K562 (cell line): ENCODE data around the gene DDX54. TPM values are rescaled to one million over a fixed set of nuclear protein-coding genes. Genes with fewer than 3 reads are reported as not detected.

Source experiments
- ATAC-seq: fragments of 200-7000 bp; cut with Tn5 transposase; 3 replicates; pipeline ENCODE4 v1.9.1; 2020; ENCODE audit warnings: moderate library complexity
- BruUV-seq: library from RNA; stranded (reverse); fragments of 400-500 nt; replicated peaks from 2 replicates; lab custom pipeline; 2021; lab: Mats Ljungman, UMichigan
- CTCF ChIA-PET: fragments of 300-600 bp; formaldehyde crosslinking; extraction: SDS; loops from one replicate; lab custom pipeline; 2021; ENCODE audit warnings: low intra/inter-chr PET ratio; lab: Yijun Ruan, JAX
- POLR2A ChIA-PET: fragments of 300-600, 350-650 bp; sonication (Branson Sonifier 250); formaldehyde crosslinking; extraction: SDS; loops from one replicate; lab custom pipeline; 2021; ENCODE audit warnings: antibody characterized with exemption, inconsistent platforms; lab: Yijun Ruan, JAX
- DNase-seq, 4 experiments: peaks; one replicate each; pipeline versions ENCODE4 v3.0.0 to v3.0.0-alpha.2; 2011 to 2018; ENCODE audit warnings: low spot score in 3 of 4, mixed read lengths in 3 of 4; ENCODE audit errors: extremely low read depth in 1 of 4
- FAIRE-seq: peaks from 2 replicates; lab custom pipeline; 2011; peaks lifted over from hg19 to GRCh38; lab: Jason Lieb, UNC
- H2AFZ ChIP-seq: 2 replicates; pipeline ENCODE4 v1.6.0; 2011; ENCODE audit warnings: low read depth, low read length, control low read depth, inconsistent platforms
- H3K27ac ChIP-seq: fragments of 200-600 bp; 3 replicates; pipeline ENCODE4 v1.8.0; 2011; ENCODE audit warnings: low read depth, mild to moderate bottlenecking, control low read depth, inconsistent platforms, low read length, moderate library complexity, mixed read lengths; ENCODE audit errors: extremely low read depth
- H3K27me3 ChIP-seq, 2 experiments: fragments of 300-600 bp in 1 of 2; 2 replicates in 1 of 2; 3 replicates in 1 of 2; pipeline versions ENCODE4 v1.6.0 to v1.8.0; 2011; ENCODE audit warnings: inconsistent platforms in 2 of 2, low read length in 2 of 2, mild to moderate bottlenecking in 1 of 2, mixed read lengths in 1 of 2, moderate library complexity in 1 of 2; ENCODE audit not compliant: control insufficient read depth in 2 of 2, insufficient read depth in 2 of 2
- H3K36me3 ChIP-seq: fragments of 300-600 bp; 3 replicates; pipeline ENCODE4 v1.8.0; 2011; ENCODE audit warnings: mild to moderate bottlenecking, low read length, inconsistent platforms; ENCODE audit not compliant: control insufficient read depth, insufficient read depth
- H3K4me1 ChIP-seq, 2 experiments: fragments of 200-600 bp in 1 of 2; replicated peaks in 1 of 2; 2 replicates in 1 of 2; 3 replicates in 1 of 2; pipeline versions ENCODE4 v1.5.1 to v1.8.0; 2011; ENCODE audit warnings: inconsistent platforms in 2 of 2, low read length in 2 of 2, mild to moderate bottlenecking in 1 of 2, mixed read lengths in 1 of 2, moderate library complexity in 1 of 2; ENCODE audit not compliant: control insufficient read depth in 2 of 2, insufficient read depth in 2 of 2
- H3K4me2 ChIP-seq: 2 replicates; pipeline ENCODE4 v1.6.1; 2011; ENCODE audit warnings: low read length, control low read depth, inconsistent platforms, mixed read lengths; ENCODE audit not compliant: insufficient read depth
- H3K4me3 ChIP-seq: fragments of 200-600 bp; sonication (generic), shearing (Covaris generic); 2 replicates; pipeline ENCODE4 v1.5.1; 2016; ENCODE audit warnings: control low read depth, inconsistent platforms
- H3K79me2 ChIP-seq: fragments of 200-600 bp; 3 replicates; pipeline ENCODE4 v1.8.0; 2011; ENCODE audit warnings: low read length, inconsistent platforms; ENCODE audit not compliant: control insufficient read depth, insufficient read depth
- H3K9ac ChIP-seq, 2 experiments: 2 replicates each; pipeline versions ENCODE4 v1.6.0 to v1.6.1; 2011; ENCODE audit warnings: low read depth in 2 of 2, low read length in 2 of 2, control low read depth in 1 of 2, inconsistent platforms in 1 of 2, mild to moderate bottlenecking in 1 of 2, mixed read lengths in 1 of 2; ENCODE audit not compliant: insufficient read depth in 1 of 2
- H3K9me1 ChIP-seq: one replicate; pipeline ENCODE4 v1.6.0; 2011; ENCODE audit warnings: inconsistent platforms, mild to moderate bottlenecking, low read length, moderate library complexity; ENCODE audit not compliant: control insufficient read depth, insufficient read depth
- H3K9me3 ChIP-seq: replicated peaks from 2 replicates; pipeline ENCODE4 v1.5.1; 2011; ENCODE audit warnings: low read depth, low read length, inconsistent platforms; ENCODE audit not compliant: control insufficient read depth, insufficient read depth
- H4K20me1 ChIP-seq: replicated peaks from 2 replicates; pipeline ENCODE4 v1.6.1; 2011; ENCODE audit warnings: low read length, inconsistent platforms, mixed read lengths; ENCODE audit not compliant: control insufficient read depth, insufficient read depth
- ARID2 ChIP-seq: fragments of 450-650 bp; IDR thresholded peaks from 2 replicates; pipeline ENCODE4 v1.6.1; 2017; ENCODE audit warnings: antibody characterized with exemption, mild to moderate bottlenecking
- C11orf30 ChIP-seq: fragments of 450-650 bp; IDR thresholded peaks from 2 replicates; pipeline ENCODE4 v1.6.1; 2016; ENCODE audit warnings: low read depth, mild to moderate bottlenecking
- LCOR ChIP-seq: sonication (generic); formaldehyde crosslinking; IDR thresholded peaks from 2 replicates; pipeline ENCODE4 v1.8.0; 2022; ENCODE audit warnings: mild to moderate bottlenecking, missing genetic modification reagents
- MAFF ChIP-seq: IDR thresholded peaks from 2 replicates; pipeline ENCODE4 v1.6.1; 2012; ENCODE audit warnings: low read length, improper control_type of control experiment
- MAFG ChIP-seq: fragments of 450-650 bp; conservative IDR thresholded peaks from 2 replicates; pipeline ENCODE4 v1.6.1; 2016; ENCODE audit warnings: missing genetic modification characterization, missing compliant biosample characterization
- MAFK ChIP-seq: IDR thresholded peaks from 2 replicates; pipeline ENCODE4 v1.6.1; 2011; ENCODE audit warnings: low read length, improper control_type of control experiment
- NFIC ChIP-seq: fragments of 450-650 bp; IDR thresholded peaks from 2 replicates; pipeline ENCODE4 v1.6.1; 2017; ENCODE audit warnings: mild to moderate bottlenecking, inconsistent platforms
- PPARD ChIP-seq: fragments of 250-450 bp; sonication (Bioruptor Pico); IDR thresholded peaks from 2 replicates; pipeline ENCODE4 v1.8.0; 2022; ENCODE audit warnings: inconsistent platforms, mild to moderate bottlenecking, moderate library complexity
- RBM15 ChIP-seq: fragments of 200-400 bp; formaldehyde crosslinking; IDR thresholded peaks from 2 replicates; pipeline ENCODE4 v1.6.1; 2018; ENCODE audit warnings: mild to moderate bottlenecking, low read length, moderate library complexity; ENCODE audit not compliant: insufficient read depth
- ZNF316 ChIP-seq: fragments of 450-650 bp; IDR thresholded peaks from 2 replicates; pipeline ENCODE4 v1.6.1; 2016
- WGBS: fragments of 100-300 bp; shearing (Covaris generic); methylation state at CpG from one replicate; pipeline ENCODE4 v1.1.6; 2016; ENCODE audit warnings: low coverage, mixed read lengths; ENCODE audit not compliant: insufficient coverage; ENCODE audit errors: missing lambda C conversion rate; 5-methylcytosine and 5-hydroxymethylcytosine counted together
- in situ Hi-C: fragments of 300-500 bp; cut with MboI; formaldehyde crosslinking; loops from 4 replicates; pipeline ENCODE4 v1.15.0; 2018; ENCODE audit warnings: inconsistent platforms, mixed read lengths
- intact Hi-C: fragments of 100-400 bp; cut with micrococcal nuclease; formaldehyde crosslinking; loops from 2 replicates; pipeline ENCODE4 v1.14.2; 2022
- polyA plus RNA-seq, 8 experiments: library from polyadenylated mRNA; depleted of rRNA in 4 of 8; stranded (reverse) in 5 of 8; unstranded in 3 of 8; fragments of >200 nt; fragmentation: Nextera tagmentation in 2 of 8; fragmentation: Illumina TruSeq in 1 of 8; extraction: Ambion mirVana in 2 of 8; extraction: Trizol in 1 of 8; gene quantifications; 2 replicates each; pipeline versions ENCODE4 v1.2.1 to v1.2.3, GENCODE V29; 2011 to 2014; ENCODE audit warnings: inconsistent platforms in 1 of 8, missing spikeins in 1 of 8
- total RNA-seq, 7 experiments: library from RNA; depleted of rRNA in 6 of 7; stranded (reverse); fragments of >200 nt in 6 of 7; fragmentation: Illumina TruSeq in 2 of 7; extraction: Trizol in 2 of 7; gene quantifications; 2 replicates each; pipeline versions ENCODE4 v1.2.1 to v1.2.3, GENCODE V29; 2011 to 2021; ENCODE audit warnings: low replicate concordance in 1 of 7
- TF ChIP-seq, protein P1 (sequence below), 3 experiments: fragments of 200-800 bp in 1 of 3; fragments of 250-450 bp in 1 of 3; fragments of 450-650 bp in 1 of 3; sonication (Bioruptor Pico) in 1 of 3; sonication (Bioruptor generic) in 1 of 3; formaldehyde crosslinking in 1 of 3; IDR thresholded peaks; 2 replicates each; pipeline versions ENCODE4 v1.6.1 to v1.8.0; 2016 to 2022; ENCODE audit warnings: mild to moderate bottlenecking in 2 of 3, missing genetic modification characterization in 2 of 3, missing compliant biosample characterization in 1 of 3, moderate library complexity in 1 of 3
- TF ChIP-seq, protein P2 (sequence below), 3 experiments: IDR thresholded peaks in 2 of 3; conservative IDR thresholded peaks in 1 of 3; 2 replicates each; pipeline ENCODE4 v1.5.1; 2011 to 2012; ENCODE audit warnings: low read length in 3 of 3, mild to moderate bottlenecking in 3 of 3, control low read depth in 2 of 3, improper control_type of control experiment in 1 of 3, inconsistent platforms in 1 of 3, low read depth in 1 of 3, mixed read lengths in 1 of 3, moderate library complexity in 1 of 3; ENCODE audit not compliant: insufficient read depth in 2 of 3

DDX54 gene
- total and polyA plus RNA-seq, 9 of the 15 experiments (the other 6 are each of a cell fraction or from before 2014, with no cell fraction given) = 1.4 to 135 (median 51.4) TPM

DNA sequence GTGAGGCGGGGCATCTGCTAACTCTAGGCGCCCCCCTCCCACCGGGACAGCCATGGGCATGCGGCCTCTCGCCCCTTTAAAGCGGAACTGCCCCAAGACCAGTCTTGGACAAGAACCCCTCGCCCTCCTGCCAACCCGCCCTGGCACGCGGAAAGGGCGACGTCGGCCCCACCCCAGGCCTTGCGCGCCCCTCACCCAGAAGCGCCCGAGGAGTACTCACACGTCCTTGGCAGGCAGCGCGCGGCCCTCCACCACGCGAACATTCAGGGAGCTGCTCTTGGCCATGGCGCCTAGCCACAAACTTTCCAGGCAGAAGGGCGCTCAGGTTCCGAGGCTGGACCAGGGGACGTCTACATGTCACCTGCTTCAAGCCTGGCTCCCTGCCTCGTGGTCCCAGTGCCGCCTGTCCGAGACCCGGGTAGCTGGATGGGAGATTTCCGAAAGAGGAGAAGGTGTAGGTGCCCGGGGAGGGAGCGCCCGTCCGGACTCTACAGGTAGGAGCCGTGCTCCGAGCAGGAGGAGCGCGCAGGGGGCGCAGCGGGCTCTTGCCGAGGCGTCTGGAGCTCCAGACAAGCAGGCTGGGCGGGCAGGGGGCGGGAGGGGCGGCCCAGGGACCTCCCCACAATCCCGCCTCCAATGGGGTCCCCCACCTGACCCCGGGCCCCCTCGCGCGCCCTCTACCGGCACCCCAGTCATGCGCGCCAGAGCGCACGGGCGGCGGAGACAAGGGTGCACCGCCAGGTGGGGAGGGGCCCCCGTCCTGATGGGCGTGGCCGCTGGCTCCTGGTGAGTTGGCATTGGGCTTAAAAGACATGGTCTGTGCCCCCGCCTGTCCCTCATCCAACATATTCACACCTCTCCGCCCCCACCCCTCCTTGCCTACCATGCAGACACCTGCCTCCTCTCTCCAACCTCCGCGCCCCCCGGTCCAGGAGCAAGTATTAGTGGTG lies 49.8 kb downstream of the DDX54 start, which contains the start of gene RASAL1 (continued):
- TF ChIP-seq, protein P1, sequence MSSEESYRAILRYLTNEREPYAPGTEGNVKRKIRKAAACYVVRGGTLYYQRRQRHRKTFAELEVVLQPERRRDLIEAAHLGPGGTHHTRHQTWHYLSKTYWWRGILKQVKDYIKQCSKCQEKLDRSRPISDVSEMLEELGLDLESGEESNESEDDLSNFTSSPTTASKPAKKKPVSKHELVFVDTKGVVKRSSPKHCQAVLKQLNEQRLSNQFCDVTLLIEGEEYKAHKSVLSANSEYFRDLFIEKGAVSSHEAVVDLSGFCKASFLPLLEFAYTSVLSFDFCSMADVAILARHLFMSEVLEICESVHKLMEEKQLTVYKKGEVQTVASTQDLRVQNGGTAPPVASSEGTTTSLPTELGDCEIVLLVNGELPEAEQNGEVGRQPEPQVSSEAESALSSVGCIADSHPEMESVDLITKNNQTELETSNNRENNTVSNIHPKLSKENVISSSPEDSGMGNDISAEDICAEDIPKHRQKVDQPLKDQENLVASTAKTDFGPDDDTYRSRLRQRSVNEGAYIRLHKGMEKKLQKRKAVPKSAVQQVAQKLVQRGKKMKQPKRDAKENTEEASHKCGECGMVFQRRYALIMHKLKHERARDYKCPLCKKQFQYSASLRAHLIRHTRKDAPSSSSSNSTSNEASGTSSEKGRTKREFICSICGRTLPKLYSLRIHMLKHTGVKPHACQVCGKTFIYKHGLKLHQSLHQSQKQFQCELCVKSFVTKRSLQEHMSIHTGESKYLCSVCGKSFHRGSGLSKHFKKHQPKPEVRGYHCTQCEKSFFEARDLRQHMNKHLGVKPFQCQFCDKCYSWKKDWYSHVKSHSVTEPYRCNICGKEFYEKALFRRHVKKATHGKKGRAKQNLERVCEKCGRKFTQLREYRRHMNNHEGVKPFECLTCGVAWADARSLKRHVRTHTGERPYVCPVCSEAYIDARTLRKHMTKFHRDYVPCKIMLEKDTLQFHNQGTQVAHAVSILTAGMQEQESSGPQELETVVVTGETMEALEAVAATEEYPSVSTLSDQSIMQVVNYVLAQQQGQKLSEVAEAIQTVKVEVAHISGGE (CRISPR knock-in tag; IDR thresholded peaks at IDR 0.05) = no peak
- TF ChIP-seq LCOR (CRISPR knock-in tag) = no peak
- no peak for TF ChIP-seq PPARD (CRISPR knock-in tag)

GRCh38 chr12:113134521-113134951 lies 50.7 kb downstream of the DDX54 start:
- Histone ChIP-seq H3K4me2 (no peak overlapping the region), H3K9ac (no peak overlapping the region)

More at GRCh38 chr12:113134521-113134951, 50.7 kb downstream of the DDX54 start:
- POLR2A ChIA-PET = interaction anchor here (0.9 to 1.4 kb wide), 5 partner anchors 15 to 41 kb away, joined by 3 to 4 read pairs (median 3); partner anchors contain the start of gene CFAP73
- Histone ChIP-seq H3K9me1 (no peaks in the 10 kb centered on the region), H3K9me3 (no peaks in the 10 kb centered on the region), H2AFZ (no peak overlapping the region), H3K27ac (no peak overlapping the region), H3K4me3 (no peak overlapping the region), H3K27me3 (no peaks in the 10 kb centered on the region), H4K20me1 (peaks cover 10% of the 10 kb centered on the region), H3K79me2 (no peaks in the 10 kb centered on the region), H3K36me3 (no peaks in the 10 kb centered on the region), H3K4me1 (peaks cover 8 to 29% of the 10 kb centered on the region in 2 experiments)
- WGBS = 7% methylated on average over 6 of the region's 6 CpGs
- intact Hi-C loops = no loop called here
- DNase-seq = no peak
- TF ChIP-seq C11orf30 (peak; percentile 86), NFIC (peak; percentile 77), MAFG (tag) (peak; percentile 87), ZNF316 (peak; percentile 93), RBM15 (no peak), MAFK (peak; percentile 71), ARID2 (no peak), MAFF (peak; percentile 69)
- TF ChIP-seq, protein P2, sequence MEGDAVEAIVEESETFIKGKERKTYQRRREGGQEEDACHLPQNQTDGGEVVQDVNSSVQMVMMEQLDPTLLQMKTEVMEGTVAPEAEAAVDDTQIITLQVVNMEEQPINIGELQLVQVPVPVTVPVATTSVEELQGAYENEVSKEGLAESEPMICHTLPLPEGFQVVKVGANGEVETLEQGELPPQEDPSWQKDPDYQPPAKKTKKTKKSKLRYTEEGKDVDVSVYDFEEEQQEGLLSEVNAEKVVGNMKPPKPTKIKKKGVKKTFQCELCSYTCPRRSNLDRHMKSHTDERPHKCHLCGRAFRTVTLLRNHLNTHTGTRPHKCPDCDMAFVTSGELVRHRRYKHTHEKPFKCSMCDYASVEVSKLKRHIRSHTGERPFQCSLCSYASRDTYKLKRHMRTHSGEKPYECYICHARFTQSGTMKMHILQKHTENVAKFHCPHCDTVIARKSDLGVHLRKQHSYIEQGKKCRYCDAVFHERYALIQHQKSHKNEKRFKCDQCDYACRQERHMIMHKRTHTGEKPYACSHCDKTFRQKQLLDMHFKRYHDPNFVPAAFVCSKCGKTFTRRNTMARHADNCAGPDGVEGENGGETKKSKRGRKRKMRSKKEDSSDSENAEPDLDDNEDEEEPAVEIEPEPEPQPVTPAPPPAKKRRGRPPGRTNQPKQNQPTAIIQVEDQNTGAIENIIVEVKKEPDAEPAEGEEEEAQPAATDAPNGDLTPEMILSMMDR (IDR thresholded peaks at IDR 0.05 in 2 of 3, conservative IDR thresholded peaks at IDR 0.05 in 1 of 3; ENCODE audit: insufficient read depth in 2 of 3, low read depth in 1 of 3, low read length in 3 of 3) = no peak
- no TSS peak for BruUV-seq
- FAIRE-seq = no peak
- in situ Hi-C loops = no loop called here
- ATAC-seq = no peak
- CTCF ChIA-PET = no interaction called here
